ENCODE measurements around the gene PUSL1.

The PUSL1 gene

GRCh38 chr1:1326075-1326605 is 17.7 kb downstream of the PUSL1 start:
- no peak for DNase-seq

DNA sequence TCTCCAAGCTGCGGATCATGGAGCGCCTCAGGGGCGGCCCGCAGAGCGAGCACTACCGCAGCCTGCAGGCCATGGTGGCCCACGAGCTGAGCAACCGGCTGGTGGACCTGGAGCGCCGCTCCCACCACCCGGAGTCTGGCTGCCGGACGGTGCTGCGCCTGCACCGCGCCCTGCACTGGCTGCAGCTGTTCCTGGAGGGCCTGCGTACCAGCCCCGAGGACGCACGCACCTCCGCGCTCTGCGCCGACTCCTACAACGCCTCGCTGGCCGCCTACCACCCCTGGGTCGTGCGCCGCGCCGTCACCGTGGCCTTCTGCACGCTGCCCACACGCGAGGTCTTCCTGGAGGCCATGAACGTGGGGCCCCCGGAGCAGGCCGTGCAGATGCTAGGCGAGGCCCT is 18.9 kb downstream of the PUSL1 start:
- DNase-seq = no peak

- no peak for DNase-seq
These were observed 19.9 kb downstream of the PUSL1 start for GRCh38 chr1:1328254-1328653.

GRCh38 chr1:1329304-1330210 is 21.2 kb downstream of the PUSL1 start:
- no peak for DNase-seq

DNA sequence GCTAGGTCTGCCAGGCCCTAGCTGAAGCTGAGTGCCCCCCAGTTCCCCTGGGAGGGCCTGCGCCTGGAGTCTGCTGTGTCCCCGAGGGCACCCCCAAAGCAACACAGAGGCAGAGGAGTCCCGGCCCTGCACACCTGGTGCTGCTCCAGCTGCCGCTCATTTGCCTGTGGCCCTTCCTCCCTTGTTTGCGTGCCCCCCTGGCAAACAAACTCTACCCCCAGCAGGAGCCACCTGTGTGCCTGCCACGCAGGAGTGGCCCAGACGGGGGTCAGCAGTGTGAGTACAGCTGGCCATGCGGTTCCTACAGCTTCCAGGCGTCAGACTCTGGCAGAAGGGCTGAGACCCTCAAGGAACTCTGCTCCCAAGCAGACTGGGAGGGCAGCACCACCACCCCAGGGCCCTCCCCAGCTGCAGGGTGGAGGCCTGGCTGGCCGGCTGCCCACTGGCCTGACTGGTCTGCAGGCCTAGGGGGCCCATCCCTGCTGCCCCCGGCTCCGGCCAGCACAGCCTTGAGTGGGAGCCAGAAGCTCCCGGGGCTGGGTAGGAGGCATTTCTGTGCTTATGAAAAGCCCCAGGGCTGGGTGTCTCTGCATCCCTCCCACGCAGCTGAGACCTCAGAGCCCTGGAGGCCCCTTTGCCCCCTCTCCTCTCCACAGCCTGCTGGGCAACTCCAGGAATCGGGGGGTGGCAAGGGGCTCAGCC is 22.1 kb downstream of the PUSL1 start:
- DNase-seq = no peak

DNA sequence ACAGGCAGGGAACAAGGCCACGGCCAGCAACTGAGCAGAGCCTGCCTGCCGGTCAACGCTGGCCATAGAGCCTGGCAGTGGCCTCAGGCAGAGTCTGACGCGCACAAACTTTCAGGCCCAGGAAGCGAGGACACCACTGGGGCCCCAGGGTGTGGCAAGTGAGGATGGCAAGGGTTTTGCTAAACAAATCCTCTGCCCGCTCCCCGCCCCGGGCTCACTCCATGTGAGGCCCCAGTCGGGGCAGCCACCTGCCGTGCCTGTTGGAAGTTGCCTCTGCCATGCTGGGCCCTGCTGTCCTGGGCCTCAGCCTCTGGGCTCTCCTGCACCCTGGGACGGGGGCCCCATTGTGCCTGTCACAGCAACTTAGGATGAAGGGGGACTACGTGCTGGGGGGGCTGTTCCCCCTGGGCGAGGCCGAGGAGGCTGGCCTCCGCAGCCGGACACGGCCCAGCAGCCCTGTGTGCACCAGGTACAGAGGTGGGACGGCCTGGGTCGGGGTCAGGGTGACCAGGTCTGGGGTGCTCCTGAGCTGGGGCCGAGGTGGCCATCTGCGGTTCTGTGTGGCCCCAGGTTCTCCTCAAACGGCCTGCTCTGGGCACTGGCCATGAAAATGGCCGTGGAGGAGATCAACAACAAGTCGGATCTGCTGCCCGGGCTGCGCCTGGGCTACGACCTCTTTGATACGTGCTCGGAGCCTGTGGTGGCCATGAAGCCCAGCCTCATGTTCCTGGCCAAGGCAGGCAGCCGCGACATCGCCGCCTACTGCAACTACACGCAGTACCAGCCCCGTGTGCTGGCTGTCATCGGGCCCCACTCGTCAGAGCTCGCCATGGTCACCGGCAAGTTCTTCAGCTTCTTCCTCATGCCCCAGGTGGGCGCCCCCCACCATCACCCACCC is 22.9 kb downstream of the PUSL1 start, which contains the start of gene TAS1R3:
TSS of gene TAS1R3 (plus strand) at position 213 of the 898 bp plus-strand sequence. CDS start at position 279, 66 bp downstream.
- DNase-seq = no peak

- no peak for DNase-seq
These were observed 23.8 kb downstream of the PUSL1 start for GRCh38 chr1:1332031-1332755.

DNA sequence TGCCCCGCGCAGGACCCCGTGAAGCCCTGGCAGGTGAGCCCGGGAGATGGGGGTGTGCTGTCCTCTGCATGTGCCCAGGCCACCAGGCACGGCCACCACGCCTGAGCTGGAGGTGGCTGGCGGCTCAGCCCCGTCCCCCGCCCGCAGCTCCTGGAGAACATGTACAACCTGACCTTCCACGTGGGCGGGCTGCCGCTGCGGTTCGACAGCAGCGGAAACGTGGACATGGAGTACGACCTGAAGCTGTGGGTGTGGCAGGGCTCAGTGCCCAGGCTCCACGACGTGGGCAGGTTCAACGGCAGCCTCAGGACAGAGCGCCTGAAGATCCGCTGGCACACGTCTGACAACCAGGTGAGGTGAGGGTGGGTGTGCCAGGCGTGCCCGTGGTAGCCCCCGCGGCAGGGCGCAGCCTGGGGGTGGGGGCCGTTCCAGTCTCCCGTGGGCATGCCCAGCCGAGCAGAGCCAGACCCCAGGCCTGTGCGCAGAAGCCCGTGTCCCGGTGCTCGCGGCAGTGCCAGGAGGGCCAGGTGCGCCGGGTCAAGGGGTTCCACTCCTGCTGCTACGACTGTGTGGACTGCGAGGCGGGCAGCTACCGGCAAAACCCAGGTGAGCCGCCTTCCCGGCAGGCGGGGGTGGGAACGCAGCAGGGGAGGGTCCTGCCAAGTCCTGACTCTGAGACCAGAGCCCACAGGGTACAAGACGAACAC is 24.5 kb downstream of the PUSL1 start:
- no peak for DNase-seq

- no peak for DNase-seq
These were observed 25.3 kb downstream of the PUSL1 start for GRCh38 chr1:1333551-1334241.

DNA sequence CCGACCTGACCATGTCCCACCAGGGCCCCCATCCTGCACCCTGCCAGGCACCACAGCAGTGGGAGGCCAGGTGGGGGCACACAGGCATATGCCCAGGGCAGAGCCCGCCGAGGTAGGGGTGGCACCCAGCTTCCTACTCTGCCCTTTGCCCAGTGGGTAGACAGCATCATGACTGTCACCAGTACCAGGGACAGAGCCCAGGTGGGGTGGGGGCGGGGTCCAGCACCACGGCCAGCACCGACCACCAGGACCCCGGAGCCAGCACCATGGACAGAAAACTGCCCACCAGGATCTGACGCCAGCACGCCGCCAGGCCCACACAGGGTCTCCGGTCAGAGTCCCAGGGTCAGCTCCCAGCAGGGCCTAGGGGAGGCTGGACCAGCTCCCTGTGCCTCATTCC is 26.4 kb downstream of the PUSL1 start:
- no peak for DNase-seq

DNA sequence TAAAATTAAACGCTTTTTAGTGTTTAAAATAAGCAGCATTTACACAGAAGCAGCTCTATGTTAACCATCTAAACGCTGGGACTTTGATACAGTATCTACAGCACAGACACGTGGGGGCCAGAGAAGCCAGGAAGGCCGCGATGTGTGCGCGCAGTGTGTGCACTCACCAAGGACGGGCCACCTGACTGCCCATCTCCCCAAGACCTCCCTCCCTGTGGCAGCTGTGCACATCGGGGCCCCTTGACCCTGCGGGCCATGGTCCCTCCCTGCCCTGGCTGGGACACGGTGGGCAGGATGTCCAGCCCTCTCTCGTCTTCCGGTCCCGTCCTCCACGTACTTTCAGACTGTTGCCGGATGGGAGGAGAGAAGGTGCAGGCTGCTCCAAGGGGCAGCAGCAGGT is 26.9 kb downstream of the PUSL1 start:
- no peak for DNase-seq

- DNase-seq = no peak
These were observed 27.4 kb downstream of the PUSL1 start for GRCh38 chr1:1335792-1336248.

DNA sequence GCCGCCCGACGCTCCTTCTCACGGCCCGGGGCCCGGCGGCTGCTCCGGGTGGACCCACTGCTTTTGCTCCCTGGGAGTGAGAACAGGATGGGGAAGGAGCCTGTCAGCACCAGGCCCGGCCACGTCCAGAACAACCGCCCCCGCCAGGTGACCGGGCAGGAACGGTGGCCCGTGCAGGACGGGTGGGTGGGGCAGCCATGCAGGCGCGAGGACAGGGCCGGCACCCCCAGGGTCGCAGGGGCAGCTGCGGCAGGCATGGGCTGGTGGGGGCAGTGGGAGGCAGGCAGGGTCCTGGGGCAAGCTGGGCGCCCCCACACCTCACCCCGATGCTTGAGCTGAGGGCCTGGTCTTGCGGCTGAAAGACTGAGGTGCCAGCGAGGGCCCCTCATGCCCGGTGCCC is 28.0 kb downstream of the PUSL1 start:
- no peak for DNase-seq

- no peak for DNase-seq
These were observed 28.8 kb downstream of the PUSL1 start for GRCh38 chr1:1336931-1337792.

DNA sequence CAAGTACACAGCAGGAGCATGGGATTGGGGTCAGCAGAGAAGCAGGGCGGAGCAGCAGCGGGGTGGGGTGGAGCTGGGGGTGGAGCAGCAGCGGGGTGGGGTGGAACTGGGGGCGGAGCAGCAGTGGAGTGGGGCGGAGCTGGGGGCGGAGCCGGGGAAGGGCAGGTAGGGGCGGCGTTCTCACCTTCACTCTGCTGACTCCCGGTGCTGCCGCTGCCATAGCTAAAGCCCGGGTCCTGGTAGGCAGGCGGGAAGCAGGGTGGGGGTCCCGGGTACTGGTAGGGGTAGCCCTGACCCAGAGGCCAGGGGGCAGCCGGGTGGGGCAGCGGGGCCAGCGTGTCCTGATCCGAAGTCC is 29.4 kb downstream of the PUSL1 start:
- no peak for DNase-seq

- no peak for DNase-seq
These were observed 29.9 kb downstream of the PUSL1 start for GRCh38 chr1:1338278-1338677.

DNA sequence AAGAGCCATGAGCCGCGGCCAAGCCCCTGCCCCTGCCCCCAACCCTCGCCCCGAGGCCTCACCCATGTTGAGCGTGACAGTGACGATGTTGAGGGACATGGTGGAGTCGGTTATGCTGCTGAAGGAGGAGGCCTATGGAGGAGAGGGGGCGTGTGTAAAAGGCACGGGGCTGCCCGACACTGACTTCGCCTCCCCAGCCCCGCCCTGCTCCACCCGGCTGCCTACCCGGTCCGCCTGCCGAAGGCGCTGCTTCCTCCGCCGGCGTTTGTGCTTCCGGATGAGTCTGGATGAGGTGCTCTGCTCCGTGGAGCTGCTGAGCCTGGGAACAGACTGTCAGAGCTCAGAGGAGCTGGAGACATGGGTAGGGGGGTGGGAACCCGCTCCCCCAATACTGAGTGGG is 31.8 kb downstream of the PUSL1 start:
- no peak for DNase-seq

DNA sequence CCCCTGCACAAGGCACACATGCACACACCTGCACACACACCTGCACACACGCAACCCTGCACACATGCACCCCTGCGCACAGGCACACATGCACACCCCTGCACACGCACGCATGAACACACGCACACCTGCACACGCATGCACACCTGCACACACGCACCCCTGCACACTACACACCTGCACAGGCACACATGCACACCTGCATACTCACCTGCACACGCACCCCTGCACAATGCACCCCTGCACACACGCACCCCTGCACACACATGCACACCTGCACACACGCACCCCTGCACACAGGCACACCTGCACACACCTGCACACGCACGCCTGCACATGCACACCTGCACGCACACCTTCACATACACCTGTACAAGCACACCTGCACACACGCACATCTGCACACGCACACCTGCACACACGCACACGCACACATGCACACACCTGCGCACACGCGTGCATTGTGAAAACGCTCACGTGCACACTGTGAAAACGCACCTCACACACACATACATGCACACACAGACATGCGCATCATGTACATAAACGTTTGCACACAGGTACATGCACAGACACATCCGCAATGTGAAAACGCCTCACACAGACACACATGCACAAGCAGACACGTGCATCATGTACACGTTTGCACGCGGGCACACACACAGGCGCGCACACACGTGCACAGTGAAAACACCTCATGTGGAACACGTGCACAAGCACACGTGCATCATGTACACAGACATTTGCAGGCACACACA is 32.6 kb downstream of the PUSL1 start:
- DNase-seq = no peak

DNA sequence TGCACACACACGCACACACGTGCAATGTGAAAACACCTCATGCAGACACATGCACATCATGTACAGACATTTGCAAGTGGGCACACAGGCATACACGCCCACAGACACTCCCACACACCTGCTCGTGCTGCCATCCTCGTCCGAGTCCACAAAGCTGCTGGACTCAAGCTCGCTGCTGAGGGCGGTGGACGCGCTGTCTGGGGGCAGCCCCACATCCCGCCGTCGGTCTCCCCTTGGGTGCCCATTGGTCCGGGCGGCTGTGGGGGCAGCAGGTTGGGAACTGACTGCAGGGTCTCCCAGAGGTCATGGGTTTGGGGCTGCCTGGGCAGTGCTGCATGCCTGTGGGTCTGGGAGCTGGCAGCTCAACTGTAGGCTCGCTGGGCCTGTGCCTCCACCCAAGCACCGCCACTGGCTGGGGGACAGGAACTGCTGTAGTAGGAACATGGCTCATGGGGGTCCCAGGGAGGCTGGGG is 33.2 kb downstream of the PUSL1 start:
- no peak for DNase-seq

Measured in NCI-H187 treated with DMSO at 0.1 percent for 48 hours (cell line).